Activated CD4-positive, alpha-beta T cell treated with anti-CD3 and anti-CD28 coated beads, Interleukin-2, amount 50 U/mL, for 4 hours (primary cell): ENCODE results near the gene SLC38A8.

Experiments
- DNase-seq, 2 experiments: peaks; one replicate each; pipeline ENCODE4 v3.0.0-alpha.2; 2020

Gene SLC38A8

DNA sequence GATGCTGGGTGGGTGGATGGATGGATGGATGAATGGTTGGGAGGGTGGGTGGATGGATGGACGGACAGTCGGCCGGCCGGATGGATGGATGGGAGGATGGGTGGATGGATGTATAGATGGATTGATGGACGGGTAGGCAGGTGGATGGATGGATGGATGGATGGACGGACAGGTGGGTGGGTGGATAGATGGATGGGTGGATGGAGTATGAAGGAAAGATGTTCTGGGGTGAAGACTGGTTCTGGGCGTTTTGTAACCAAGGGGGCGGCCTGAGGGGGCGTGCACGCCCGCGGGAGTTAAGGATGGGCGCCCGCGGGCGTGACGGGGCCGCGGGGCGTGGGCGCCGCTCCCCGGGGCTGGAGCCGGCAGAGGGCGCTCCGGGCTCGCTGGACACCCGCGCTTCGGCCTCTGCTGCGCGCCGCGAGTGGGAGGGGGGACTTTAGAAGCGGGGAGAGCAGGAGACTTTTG, 74.7 kb downstream of the SLC38A8 start, which contains the start of gene NECAB2:
Gene NECAB2, plus strand, starts transcription at position 407 of the 468 bp plus-strand sequence. CDS start 405 bp downstream, outside the sequence.
- DNase-seq = no peak

DNA sequence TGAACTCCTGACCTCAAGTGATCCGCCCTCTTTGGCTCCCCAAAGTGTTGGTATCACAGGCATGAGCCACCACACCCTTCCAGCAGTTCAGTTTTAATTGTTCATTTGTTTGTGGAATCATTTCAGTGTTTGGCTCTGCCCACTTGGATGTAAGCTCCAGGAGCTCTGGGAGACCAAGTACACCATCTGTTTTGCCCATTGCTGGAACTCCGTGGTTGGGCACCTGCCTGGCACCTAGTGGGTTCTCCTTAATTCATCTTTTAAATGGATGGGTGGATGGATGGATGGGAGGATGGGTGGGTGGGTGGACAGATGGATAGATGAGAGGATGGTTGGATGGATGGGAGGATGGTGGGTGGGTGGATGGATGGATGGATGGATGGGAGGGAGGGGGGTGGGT, 75.5 kb downstream of the SLC38A8 start:
- DNase-seq = no peak

DNA sequence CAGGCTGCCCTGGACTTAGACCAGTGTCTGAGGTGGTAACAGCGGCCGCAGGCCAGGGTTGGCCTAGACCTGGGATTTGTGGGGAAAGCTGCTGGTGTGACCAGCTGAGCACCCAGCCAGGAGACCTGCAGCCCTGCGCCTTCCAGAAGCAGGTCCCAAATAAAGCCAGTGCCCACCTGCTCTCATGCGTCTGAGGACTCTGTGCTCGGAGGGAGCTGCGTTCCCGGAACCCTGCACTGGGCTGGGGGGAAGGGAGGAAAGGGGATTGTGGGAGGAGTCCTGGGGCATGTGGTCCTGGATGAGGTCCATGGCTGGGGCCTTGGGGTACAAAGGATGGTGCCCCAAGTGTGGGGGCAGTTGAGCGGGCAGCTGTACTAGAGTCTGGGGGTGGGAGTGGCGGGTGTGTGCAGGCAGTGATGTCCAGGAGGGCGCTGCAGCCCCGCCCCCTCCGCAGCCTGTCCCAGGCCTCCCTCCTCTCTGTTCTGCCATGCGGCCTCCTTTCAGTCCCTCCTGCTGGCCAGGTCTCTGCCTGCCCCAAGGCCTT, 76.4 kb downstream of the SLC38A8 start:
- DNase-seq = no peak

DNA sequence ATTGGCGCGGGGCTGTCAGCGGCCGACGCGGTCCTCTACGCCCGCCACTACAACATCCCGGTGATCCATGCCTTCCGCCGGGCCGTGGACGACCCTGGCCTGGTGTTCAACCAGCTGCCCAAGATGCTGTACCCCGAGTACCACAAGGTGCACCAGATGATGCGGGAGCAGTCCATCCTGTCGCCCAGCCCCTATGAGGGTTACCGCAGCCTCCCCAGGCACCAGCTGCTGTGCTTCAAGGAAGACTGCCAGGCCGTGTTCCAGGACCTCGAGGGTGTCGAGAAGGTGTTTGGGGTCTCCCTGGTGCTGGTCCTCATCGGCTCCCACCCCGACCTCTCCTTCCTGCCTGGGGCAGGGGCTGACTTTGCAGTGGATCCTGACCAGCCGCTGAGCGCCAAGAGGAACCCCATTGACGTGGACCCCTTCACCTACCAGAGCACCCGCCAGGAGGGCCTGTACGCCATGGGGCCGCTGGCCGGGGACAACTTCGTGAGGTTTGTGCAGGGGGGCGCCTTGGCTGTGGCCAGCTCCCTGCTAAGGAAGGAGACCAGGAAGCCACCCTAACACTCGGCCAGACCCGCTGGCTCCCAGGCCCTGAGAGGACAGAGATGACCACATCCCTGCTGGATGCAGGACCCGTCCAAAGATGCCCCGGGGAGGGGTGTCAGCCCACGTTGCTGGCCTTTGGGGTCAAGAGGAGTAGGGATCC, 77.0 kb downstream of the SLC38A8 start:
- DNase-seq = no peak

DNA sequence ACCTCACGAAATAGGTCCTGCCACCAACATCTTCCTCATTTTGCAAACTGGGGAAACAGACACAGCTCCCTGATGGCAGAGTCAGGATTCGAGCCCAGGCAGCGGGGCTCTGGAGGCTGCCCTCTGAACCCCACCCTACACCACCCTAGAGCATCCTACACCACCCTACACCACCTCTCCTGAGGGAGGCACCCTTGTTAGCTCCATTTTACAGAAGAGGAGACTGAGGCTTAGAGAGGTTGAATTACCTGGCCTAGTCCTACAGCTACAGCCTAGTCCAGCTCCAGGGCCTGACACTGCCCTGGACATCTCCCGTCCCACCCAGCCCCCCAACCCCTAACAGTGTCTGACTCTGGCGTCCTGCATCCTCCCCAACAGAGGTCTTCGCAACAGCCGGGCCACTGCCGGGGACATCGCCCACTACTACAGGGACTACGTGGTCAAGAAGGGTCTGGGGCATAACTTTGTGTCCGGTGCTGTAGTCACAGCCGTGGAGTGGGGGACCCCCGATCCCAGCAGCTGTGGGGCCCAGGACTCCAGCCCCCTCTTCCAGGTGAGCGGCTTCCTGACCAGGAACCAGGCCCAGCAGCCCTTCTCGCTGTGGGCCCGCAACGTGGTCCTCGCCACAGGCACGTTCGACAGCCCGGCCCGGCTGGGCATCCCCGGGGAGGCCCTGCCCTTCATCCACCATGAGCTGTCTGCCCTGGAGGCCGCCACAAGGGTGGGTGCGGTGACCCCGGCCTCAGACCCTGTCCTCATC, 77.7 kb downstream of the SLC38A8 start:
- no peak for DNase-seq

DNA sequence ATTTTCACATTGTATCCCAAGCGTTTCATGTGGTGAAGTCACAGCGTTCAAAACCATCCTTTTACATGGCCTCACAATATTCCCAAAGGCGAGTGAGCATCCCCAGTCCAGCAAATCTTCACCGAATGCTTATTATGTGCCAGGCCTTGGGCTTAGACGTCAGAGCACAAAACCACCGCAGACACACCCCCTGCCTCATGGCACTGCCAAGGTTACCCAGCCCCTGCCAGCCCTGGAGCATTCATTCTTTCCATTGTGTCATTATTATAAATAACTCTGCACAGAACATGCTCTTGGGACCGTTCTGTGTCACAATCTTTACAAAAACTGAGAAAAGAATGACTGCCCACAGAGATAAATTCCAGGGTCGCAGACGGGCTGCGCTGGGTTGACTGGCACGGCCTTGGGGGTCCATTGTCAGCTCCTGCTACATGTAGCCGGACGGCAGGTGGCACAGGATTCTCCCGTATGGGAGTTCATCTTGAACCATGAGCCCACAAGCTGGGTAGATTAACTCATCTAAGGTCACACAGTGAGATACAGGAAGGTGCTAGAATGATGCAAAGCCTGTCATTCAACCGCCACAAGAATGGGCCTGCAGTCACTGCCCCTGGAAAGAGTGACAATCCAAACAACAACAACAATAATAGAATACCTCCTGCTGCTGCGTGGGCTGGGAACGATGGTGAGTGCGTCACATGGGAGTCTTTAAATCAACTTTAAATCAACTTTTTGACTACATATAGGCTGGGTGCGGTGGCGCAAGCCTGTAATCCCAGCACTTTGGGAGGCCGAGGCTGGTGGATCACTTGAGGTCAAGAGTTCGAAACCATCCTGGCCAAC, 79.1 kb downstream of the SLC38A8 start:
- DNase-seq = no peak

- DNase-seq = no peak
Measured at GRCh38 chr16:83961591-83961990, 81.0 kb downstream of the SLC38A8 start.

- no peak for DNase-seq
Measured at GRCh38 chr16:83960521-83961249, 81.9 kb downstream of the SLC38A8 start.
